Neural crest cell (in vitro differentiated cells): ENCODE measurements around the gene GIPR. TPM values are rescaled to one million over a fixed set of nuclear protein-coding genes. Genes with fewer than 3 reads are reported as not detected.

Experiments
- DNase-seq: peaks from one replicate; pipeline ENCODE4 v3.0.0; 2021; ENCODE audit warnings: low read depth, mixed read lengths, low spot score
- H3K27ac Mint-ChIP-seq: one replicate; pipeline ENCODE4 v1.8.0; 2021; ENCODE audit warnings: mild to moderate bottlenecking, mixed read lengths; ENCODE audit not compliant: unreplicated experiment
- H3K27me3 Mint-ChIP-seq: 2 replicates; pipeline ENCODE4 v1.8.0; 2021; ENCODE audit warnings: low read depth, mild to moderate bottlenecking, mixed read lengths
- H3K36me3 Mint-ChIP-seq: 2 replicates; pipeline ENCODE4 v1.8.0; 2021; ENCODE audit warnings: low read depth, mild to moderate bottlenecking, mixed read lengths
- H3K4me1 Mint-ChIP-seq: 2 replicates; pipeline ENCODE4 v1.8.0; 2021; ENCODE audit warnings: mixed read lengths
- H3K4me3 Mint-ChIP-seq: one replicate; pipeline ENCODE4 v1.8.0; 2021; ENCODE audit warnings: mild to moderate bottlenecking, mixed read lengths
- H3K9me3 Mint-ChIP-seq: 2 replicates; pipeline ENCODE4 v1.8.0; 2021; ENCODE audit warnings: mixed read lengths
- total RNA-seq: library from RNA; stranded (reverse); gene quantifications from 2 replicates; pipeline ENCODE4 v1.2.1, GENCODE V29; 2021
- TF ChIP-seq, protein P1 (sequence below): fragments of 200-600 bp; sonication (generic); conservative IDR thresholded peaks from 2 replicates; pipeline ENCODE4 v1.5.0; 2021; ENCODE audit warnings: antibody characterized with exemption, mild to moderate bottlenecking

The GIPR gene
- total RNA-seq, 1 donor from 2014 or later = 0.96 TPM

DNA sequence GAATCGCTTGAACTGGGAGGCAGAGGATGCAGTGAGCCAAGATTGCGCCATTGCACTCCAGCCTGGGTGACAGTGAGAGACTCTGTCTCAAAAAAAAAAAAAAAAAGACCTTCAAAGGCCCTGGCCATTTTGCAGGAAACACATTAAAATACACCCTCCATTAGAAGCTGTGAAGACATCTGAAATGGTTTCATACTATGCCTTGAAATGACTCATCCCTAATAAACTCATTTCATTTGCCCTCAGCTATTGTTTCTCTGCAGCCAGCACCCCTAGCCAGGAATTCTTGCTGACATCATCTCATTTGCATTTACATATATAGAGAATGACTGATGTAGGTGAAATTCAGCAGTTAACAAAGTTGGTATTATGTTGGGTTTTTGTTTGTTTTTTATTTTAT, 37.6 kb upstream of the GIPR start:
- Mint-ChIP-seq H3K9me3 (no peaks in the 10 kb centered on the region), H3K4me1 (peaks cover 7% of the 10 kb centered on the region), H3K27ac (no peak overlapping the region), H3K36me3 (no peaks in the 10 kb centered on the region), H3K27me3 (no peaks in the 10 kb centered on the region), H3K4me3 (no peak overlapping the region)
- TF ChIP-seq, protein P1, sequence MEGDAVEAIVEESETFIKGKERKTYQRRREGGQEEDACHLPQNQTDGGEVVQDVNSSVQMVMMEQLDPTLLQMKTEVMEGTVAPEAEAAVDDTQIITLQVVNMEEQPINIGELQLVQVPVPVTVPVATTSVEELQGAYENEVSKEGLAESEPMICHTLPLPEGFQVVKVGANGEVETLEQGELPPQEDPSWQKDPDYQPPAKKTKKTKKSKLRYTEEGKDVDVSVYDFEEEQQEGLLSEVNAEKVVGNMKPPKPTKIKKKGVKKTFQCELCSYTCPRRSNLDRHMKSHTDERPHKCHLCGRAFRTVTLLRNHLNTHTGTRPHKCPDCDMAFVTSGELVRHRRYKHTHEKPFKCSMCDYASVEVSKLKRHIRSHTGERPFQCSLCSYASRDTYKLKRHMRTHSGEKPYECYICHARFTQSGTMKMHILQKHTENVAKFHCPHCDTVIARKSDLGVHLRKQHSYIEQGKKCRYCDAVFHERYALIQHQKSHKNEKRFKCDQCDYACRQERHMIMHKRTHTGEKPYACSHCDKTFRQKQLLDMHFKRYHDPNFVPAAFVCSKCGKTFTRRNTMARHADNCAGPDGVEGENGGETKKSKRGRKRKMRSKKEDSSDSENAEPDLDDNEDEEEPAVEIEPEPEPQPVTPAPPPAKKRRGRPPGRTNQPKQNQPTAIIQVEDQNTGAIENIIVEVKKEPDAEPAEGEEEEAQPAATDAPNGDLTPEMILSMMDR = no peak
- no peak for DNase-seq

DNA sequence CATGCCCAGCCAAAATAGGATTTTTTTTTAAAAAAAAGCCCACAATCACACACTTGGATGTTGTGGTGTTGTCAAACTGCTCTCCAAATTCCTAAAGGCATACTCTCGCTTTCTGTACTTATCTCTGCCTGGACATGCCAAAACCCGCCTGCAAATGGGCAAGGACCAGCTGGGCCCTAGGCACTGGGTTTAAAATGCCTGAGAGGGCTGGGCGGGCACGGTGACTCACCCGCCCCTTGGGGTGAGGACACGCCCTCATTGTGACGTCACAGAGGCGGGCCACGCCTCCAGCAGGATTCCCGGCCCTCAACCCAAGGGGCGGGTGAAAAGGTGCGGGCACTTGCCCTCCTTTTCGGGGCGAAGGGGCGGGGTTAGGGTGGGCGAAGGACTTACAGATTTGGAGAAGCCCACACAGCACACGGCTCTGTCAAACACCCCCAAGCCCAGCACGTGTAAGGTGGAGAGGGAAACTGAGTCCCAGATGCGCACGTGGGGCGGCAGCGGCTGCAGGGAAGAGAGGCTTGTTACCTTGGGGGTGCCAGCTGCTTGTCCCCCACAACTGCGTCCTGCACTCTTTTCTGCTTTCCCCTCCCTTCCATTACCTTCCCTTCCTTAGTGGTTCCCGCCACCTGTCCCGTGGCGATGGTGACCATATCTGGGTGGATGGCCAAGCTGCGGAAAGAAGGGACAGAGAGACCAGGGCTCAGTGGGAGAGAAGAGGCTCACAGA, 35.4 kb upstream of the GIPR start:
- DNase-seq = peak; percentile 74
- Mint-ChIP-seq H3K27me3 (no peaks in the 10 kb centered on the region), H3K36me3 (no peaks in the 10 kb centered on the region), H3K4me3 (no peak overlapping the region), H3K4me1 (peaks cover 7% of the 10 kb centered on the region), H3K9me3 (no peaks in the 10 kb centered on the region), H3K27ac (no peak overlapping the region)
- TF ChIP-seq, protein P1 = no peak

DNA sequence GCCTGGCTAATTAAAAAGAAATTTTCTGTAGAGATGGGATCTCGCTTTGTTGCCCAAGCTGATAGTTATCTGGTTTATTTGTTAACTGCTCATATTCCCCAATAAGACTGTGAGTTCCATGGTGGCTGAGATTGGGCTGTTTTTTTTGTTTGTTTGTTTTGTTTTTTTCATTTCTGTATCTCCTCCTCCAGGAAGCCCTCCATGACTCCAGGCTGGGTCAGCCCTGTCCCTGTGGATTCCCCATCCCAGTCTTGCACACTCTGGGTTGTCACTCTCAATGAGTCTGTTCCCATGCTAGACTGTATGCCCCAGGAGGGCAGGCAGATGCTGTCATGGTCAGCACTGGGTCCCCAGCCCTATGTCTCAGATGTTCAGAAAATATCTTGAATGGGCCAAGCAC, 31.7 kb upstream of the GIPR start:
- peaks cover 26% of the 10 kb centered on the region for H3K4me1 Mint-ChIP-seq
- TF ChIP-seq, protein P1 = no peak
- no peaks in the 10 kb centered on the region for H3K9me3 Mint-ChIP-seq
- DNase-seq = no peak
- H3K4me3 Mint-ChIP-seq = no peak overlapping the region
- H3K27ac Mint-ChIP-seq = no peak overlapping the region
- no peaks in the 10 kb centered on the region for H3K27me3 Mint-ChIP-seq
- H3K36me3 Mint-ChIP-seq = no peaks in the 10 kb centered on the region

DNA sequence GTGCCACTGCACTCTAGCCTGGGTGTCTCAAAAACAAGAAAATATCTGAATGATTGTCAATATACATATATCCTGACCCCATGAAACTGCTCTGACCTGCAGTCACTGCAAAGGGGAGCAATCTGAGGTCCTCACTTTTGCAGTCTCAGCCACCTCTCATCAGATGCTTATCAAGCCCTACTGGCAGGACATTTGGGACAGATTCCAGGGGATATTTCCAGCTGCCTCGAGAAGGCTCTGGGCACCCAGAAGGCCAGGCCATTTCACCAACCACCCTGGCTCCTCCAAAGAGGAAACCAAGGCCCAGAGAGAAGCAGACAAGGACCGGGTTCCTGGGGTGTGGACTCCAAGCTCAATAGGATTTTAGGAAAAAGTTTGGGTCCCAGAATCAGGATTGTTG, 31.1 kb upstream of the GIPR start:
- no peaks in the 10 kb centered on the region for H3K36me3 Mint-ChIP-seq
- no peaks in the 10 kb centered on the region for H3K9me3 Mint-ChIP-seq
- no peaks in the 10 kb centered on the region for H3K27me3 Mint-ChIP-seq
- H3K27ac Mint-ChIP-seq = no peak overlapping the region
- TF ChIP-seq, protein P1 = no peak
- H3K4me3 Mint-ChIP-seq = no peak overlapping the region
- H3K4me1 Mint-ChIP-seq = peaks cover 30% of the 10 kb centered on the region
- no peak for DNase-seq

DNA sequence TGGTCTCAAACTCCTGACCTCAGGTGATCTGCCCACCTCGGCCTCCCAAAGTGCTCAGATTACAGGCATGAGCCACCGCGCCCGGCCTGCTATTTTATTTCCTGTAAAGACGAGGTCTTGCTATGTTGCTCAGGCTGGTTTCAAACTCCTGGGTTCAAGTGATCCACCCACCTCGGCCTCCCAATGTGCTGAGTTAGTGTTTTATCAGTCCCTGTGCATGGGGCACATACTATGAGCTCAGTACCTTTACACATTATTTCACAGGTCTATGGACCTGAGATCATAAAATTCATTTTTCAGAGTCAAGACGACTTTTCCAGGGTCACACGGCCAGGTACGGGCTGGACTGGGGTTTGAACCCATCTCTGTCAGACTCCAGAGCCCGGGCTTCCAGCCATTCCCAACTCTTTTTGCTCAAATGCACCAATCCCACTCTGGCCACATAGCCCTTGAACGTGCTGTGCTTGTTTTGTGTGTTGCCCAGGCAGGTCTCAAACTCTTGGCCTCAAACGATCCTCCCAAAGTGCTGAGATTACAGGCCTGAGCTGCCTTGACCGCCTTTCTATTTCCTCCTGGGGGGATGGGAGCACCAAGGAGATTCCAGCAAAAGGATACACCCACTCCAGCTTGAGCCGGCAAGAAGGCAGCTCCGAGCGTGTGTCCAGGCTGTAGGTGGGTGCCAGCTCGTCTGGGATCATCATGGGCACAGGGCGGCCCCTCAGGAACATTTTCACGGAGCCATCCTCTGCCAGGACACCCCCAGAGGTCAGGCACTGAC, 29.9 kb upstream of the GIPR start:
- DNase-seq = no peak

More for the DNA sequence above, 29.9 kb upstream of the GIPR start:
- Mint-ChIP-seq H3K36me3 (no peaks in the 10 kb centered on the region), H3K27ac (no peak overlapping the region), H3K4me3 (peak overlapping the region; percentile 92), H3K27me3 (peaks cover 3% of the 10 kb centered on the region), H3K9me3 (no peaks in the 10 kb centered on the region), H3K4me1 (peaks cover 33% of the 10 kb centered on the region)
- TF ChIP-seq, protein P1 = no peak
